WTC11 (cell line): ENCODE results near the gene PDK1. TPM values are rescaled to one million over a fixed set of nuclear protein-coding genes. Genes with fewer than 3 reads are reported as not detected.
A peak's percentile ranks its signal among the peaks of the same experiment; 100 is the strongest.
"Not testable (repeated sequence)": the region's sequence is repeated elsewhere in the genome, so short reads cannot be mapped to it uniquely, and the experiment has no call there.

ENCODE experiments used
- ATAC-seq: fragments of 200-7000 bp; cut with Tn5 transposase; 2 replicates; pipeline ENCODE4 v1.10.0; 2021; ENCODE audit warnings: mild to moderate bottlenecking, moderate library complexity
- CTCF ChIA-PET: fragments of 300-600 bp; sonication (Branson Sonifier 250); formaldehyde crosslinking; loops from one replicate; lab custom pipeline; 2021; ENCODE audit warnings: antibody characterized with exemption; lab: Charles Lee
- POLR2A ChIA-PET: fragments of 350-600 bp; sonication (Branson Sonifier 250); formaldehyde crosslinking; loops from one replicate; lab custom pipeline; 2021; ENCODE audit warnings: antibody characterized with exemption; lab: Charles Lee
- DNase-seq: peaks from one replicate; pipeline ENCODE4 v3.0.0; 2021; ENCODE audit warnings: low spot score
- H3K27ac Mint-ChIP-seq: 2 replicates; pipeline ENCODE4 v1.8.0; 2021; ENCODE audit warnings: mixed read lengths
- H3K27me3 Mint-ChIP-seq: 2 replicates; pipeline ENCODE4 v1.8.0; 2021; ENCODE audit warnings: low read depth, mild to moderate bottlenecking, moderate library complexity, mixed read lengths
- H3K36me3 Mint-ChIP-seq: 2 replicates; pipeline ENCODE4 v1.8.0; 2021; ENCODE audit warnings: mixed read lengths
- H3K4me1 Mint-ChIP-seq: 2 replicates; pipeline ENCODE4 v1.8.0; 2022; ENCODE audit warnings: mixed read lengths
- H3K4me3 Mint-ChIP-seq: 2 replicates; pipeline ENCODE4 v1.8.0; 2021; ENCODE audit warnings: mild to moderate bottlenecking, moderate library complexity, mixed read lengths
- H3K9me3 Mint-ChIP-seq: 2 replicates; pipeline ENCODE4 v1.8.0; 2021; ENCODE audit warnings: mixed read lengths
- CREM ChIP-seq: sonication (generic); formaldehyde crosslinking; IDR thresholded peaks from 2 replicates; pipeline ENCODE4 v1.8.1; 2022; ENCODE audit warnings: mild to moderate bottlenecking, missing genetic modification reagents, moderate library complexity
- E2F4 ChIP-seq: sonication (generic); formaldehyde crosslinking; IDR thresholded peaks from 2 replicates; pipeline ENCODE4 v1.8.1; 2022; ENCODE audit warnings: low read depth, mild to moderate bottlenecking, moderate library complexity, missing genetic modification reagents, borderline replicate concordance
- GRHL2 ChIP-seq: fragments of 250-450 bp; sonication (Bioruptor Pico); IDR thresholded peaks from 2 replicates; pipeline ENCODE4 v1.8.0; 2022; ENCODE audit warnings: mild to moderate bottlenecking, moderate library complexity; ENCODE audit not compliant: insufficient replicate concordance, severe bottlenecking
- MYBL2 ChIP-seq: sonication (generic); formaldehyde crosslinking; IDR thresholded peaks from 2 replicates; pipeline ENCODE4 v1.8.1; 2023; ENCODE audit warnings: mild to moderate bottlenecking, moderate library complexity, missing genetic modification reagents
- NFE2L1 ChIP-seq: sonication (generic); formaldehyde crosslinking; IDR thresholded peaks from 2 replicates; pipeline ENCODE4 v1.8.1; 2023; ENCODE audit warnings: missing genetic modification reagents
- NR1H2 ChIP-seq: sonication (generic); formaldehyde crosslinking; IDR thresholded peaks from 2 replicates; pipeline ENCODE4 v1.9.0; 2021; ENCODE audit warnings: mild to moderate bottlenecking, moderate library complexity, missing genetic modification reagents
- USF1 ChIP-seq: sonication (generic); formaldehyde crosslinking; IDR thresholded peaks from 2 replicates; pipeline ENCODE4 v1.8.0; 2022; ENCODE audit warnings: mild to moderate bottlenecking, missing genetic modification reagents
- USF2 ChIP-seq: sonication (generic); formaldehyde crosslinking; IDR thresholded peaks from 2 replicates; pipeline ENCODE4 v1.8.1; 2023; ENCODE audit warnings: mild to moderate bottlenecking, missing genetic modification reagents, moderate library complexity
- ZBTB43 ChIP-seq: sonication (generic); formaldehyde crosslinking; IDR thresholded peaks from 2 replicates; pipeline ENCODE4 v1.8.1; 2023; ENCODE audit warnings: mild to moderate bottlenecking, missing genetic modification reagents
- ZMAT4 ChIP-seq: fragments of 250-450 bp; sonication (Bioruptor Pico); IDR thresholded peaks from 2 replicates; pipeline ENCODE4 v1.9.0; 2021; ENCODE audit warnings: mild to moderate bottlenecking
- ZNF121 ChIP-seq: sonication (generic); formaldehyde crosslinking; IDR thresholded peaks from 2 replicates; pipeline ENCODE4 v1.8.0; 2023; ENCODE audit warnings: missing genetic modification reagents
- ZNF219 ChIP-seq: sonication (generic); formaldehyde crosslinking; IDR thresholded peaks from 2 replicates; pipeline ENCODE4 v1.8.0; 2023; ENCODE audit warnings: missing genetic modification reagents, mild to moderate bottlenecking, borderline replicate concordance
- ZNF416 ChIP-seq: fragments of 250-450 bp; sonication (Bioruptor Pico); IDR thresholded peaks from 2 replicates; pipeline ENCODE4 v1.9.0; 2021; ENCODE audit warnings: mild to moderate bottlenecking, inconsistent platforms
- ZNF423 ChIP-seq: fragments of 250-450 bp; sonication (Bioruptor Pico); IDR thresholded peaks from 2 replicates; pipeline ENCODE4 v2.1.2; 2022; ENCODE audit warnings: mild to moderate bottlenecking, moderate library complexity
- ZNF671 ChIP-seq: fragments of 250-450 bp; sonication (Bioruptor Pico); IDR thresholded peaks from 2 replicates; pipeline ENCODE4 v1.8.0; 2021; ENCODE audit warnings: mild to moderate bottlenecking
- total RNA-seq: library from RNA; stranded (reverse); gene quantifications from 3 replicates; pipeline ENCODE4 v1.2.3, GENCODE V29; 2021
- TF ChIP-seq, protein P1 (sequence below): fragments of 250-450 bp; sonication (Bioruptor Pico); IDR thresholded peaks from 2 replicates; pipeline ENCODE4 v1.9.0; 2021; ENCODE audit warnings: moderate library complexity, mild to moderate bottlenecking, inconsistent platforms, borderline replicate concordance
- TF ChIP-seq, protein P2 (sequence below): sonication (generic); formaldehyde crosslinking; IDR thresholded peaks from 2 replicates; pipeline ENCODE4 v1.8.1; 2023; ENCODE audit warnings: mild to moderate bottlenecking, missing genetic modification reagents, borderline replicate concordance
- TF ChIP-seq, protein P3 (sequence below): fragments of 250-450 bp; sonication (Bioruptor Pico); conservative IDR thresholded peaks from 2 replicates; pipeline ENCODE4 v1.9.0; 2021; ENCODE audit warnings: mild to moderate bottlenecking

Gene PDK1
- total RNA-seq, 1 experiment from 2014 or later, result 22.9 TPM

- DNase-seq, result no peak
- TF ChIP-seq, protein P1, sequence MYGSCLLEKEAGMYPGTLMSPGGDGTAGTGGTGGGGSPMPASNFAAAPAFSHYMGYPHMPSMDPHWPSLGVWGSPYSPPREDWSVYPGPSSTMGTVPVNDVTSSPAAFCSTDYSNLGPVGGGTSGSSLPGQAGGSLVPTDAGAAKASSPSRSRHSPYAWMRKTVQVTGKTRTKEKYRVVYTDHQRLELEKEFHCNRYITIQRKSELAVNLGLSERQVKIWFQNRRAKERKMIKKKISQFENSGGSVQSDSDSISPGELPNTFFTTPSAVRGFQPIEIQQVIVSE (CRISPR knock-in tag), result no peak
- no peak for TF ChIP-seq ZNF219
- no peak for TF ChIP-seq E2F4 (CRISPR knock-in tag)
- no peak for TF ChIP-seq USF2 (CRISPR knock-in tag)
- no peak for TF ChIP-seq CREM (CRISPR knock-in tag)
- no peak for TF ChIP-seq NR1H2
- no peak for TF ChIP-seq ZNF423 (CRISPR knock-in tag)
- TF ChIP-seq ZBTB43 (CRISPR knock-in tag), result no peak
- TF ChIP-seq, protein P2, sequence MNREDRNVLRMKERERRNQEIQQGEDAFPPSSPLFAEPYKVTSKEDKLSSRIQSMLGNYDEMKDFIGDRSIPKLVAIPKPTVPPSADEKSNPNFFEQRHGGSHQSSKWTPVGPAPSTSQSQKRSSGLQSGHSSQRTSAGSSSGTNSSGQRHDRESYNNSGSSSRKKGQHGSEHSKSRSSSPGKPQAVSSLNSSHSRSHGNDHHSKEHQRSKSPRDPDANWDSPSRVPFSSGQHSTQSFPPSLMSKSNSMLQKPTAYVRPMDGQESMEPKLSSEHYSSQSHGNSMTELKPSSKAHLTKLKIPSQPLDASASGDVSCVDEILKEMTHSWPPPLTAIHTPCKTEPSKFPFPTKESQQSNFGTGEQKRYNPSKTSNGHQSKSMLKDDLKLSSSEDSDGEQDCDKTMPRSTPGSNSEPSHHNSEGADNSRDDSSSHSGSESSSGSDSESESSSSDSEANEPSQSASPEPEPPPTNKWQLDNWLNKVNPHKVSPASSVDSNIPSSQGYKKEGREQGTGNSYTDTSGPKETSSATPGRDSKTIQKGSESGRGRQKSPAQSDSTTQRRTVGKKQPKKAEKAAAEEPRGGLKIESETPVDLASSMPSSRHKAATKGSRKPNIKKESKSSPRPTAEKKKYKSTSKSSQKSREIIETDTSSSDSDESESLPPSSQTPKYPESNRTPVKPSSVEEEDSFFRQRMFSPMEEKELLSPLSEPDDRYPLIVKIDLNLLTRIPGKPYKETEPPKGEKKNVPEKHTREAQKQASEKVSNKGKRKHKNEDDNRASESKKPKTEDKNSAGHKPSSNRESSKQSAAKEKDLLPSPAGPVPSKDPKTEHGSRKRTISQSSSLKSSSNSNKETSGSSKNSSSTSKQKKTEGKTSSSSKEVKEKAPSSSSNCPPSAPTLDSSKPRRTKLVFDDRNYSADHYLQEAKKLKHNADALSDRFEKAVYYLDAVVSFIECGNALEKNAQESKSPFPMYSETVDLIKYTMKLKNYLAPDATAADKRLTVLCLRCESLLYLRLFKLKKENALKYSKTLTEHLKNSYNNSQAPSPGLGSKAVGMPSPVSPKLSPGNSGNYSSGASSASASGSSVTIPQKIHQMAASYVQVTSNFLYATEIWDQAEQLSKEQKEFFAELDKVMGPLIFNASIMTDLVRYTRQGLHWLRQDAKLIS (CRISPR knock-in tag), result no peak
- H3K36me3 Mint-ChIP-seq, result peaks cover 57% of the 10 kb centered on the region
- ChIA-PET POLR2A (no interaction called here), CTCF (interaction anchor here (0.5 to 3.0 kb wide), 3 partner anchors 139 to 362 kb away, joined by 3 to 11 read pairs (median 3); no protein-coding TSS in a partner anchor)
- peak; percentile 68 for ATAC-seq
- H3K27ac Mint-ChIP-seq, result peak overlapping the region; percentile 94
- H3K27me3 Mint-ChIP-seq, result peaks cover 13% of the 10 kb centered on the region; the same call in 1 of the 2 replicates
- no peak overlapping the region for H3K4me3 Mint-ChIP-seq
- peaks cover 48% of the 10 kb centered on the region for H3K9me3 Mint-ChIP-seq
- peaks cover 36% of the 10 kb centered on the region for H3K4me1 Mint-ChIP-seq
Measured at GRCh38 chr2:172535119-172535518, 20.8 kb upstream of the PDK1 start.

DNA sequence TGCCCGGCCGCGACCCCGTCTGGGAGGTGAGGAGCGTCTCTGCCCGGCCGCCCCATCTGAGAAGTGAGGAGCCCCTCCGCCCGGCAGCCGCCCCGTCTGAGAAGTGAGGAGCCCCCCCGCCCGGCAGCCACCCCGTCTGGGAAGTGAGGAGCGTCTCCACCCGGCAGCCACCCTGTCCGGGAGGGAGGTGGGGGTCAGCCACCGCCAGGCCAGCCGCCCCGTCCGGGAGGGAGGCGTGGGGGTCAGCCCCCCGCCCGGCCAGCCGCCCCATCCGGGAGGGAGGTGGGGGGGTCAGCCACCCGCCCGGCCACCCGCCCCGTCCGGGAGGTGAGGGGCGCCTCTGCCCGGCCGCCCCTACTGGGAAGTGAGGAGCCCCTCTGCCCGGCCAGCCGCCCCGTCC is 18.0 kb upstream of the PDK1 start:
- Mint-ChIP-seq H3K9me3 (peaks cover 59% of the 10 kb centered on the region), H3K36me3 (peaks cover 69% of the 10 kb centered on the region), H3K4me1 (peaks cover 29% of the 10 kb centered on the region)

DNA sequence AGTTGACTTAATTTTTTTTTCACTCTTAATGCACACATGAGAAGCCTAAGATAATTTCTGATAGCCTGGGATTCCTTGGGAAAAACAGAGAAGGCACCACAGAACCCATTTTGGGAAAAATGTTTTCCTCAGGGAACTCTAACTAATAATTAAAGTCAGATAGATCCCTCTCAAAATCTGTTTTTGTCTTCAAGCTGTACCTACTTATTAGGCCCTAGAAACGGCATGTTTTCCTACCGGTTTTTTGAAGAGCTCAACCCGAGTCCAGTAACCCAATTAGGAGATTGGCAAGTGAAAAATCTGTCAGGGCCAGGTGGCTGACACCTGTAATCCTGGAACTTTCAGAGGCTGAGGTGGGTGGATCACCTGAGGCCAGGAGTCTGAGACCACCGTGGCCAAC is 16.1 kb upstream of the PDK1 start:
- Mint-ChIP-seq H3K27ac (no peak overlapping the region), H3K4me1 (peaks cover 11% of the 10 kb centered on the region)

More for the DNA sequence above, 18.0 kb upstream of the PDK1 start:
- peaks cover 19% of the 10 kb centered on the region; the same call in 1 of the 2 replicates for H3K27me3 Mint-ChIP-seq
- H3K4me3 Mint-ChIP-seq, ATAC-seq, POLR2A ChIA-PET, CTCF ChIA-PET, H3K27ac Mint-ChIP-seq, DNase-seq: not testable (repeated sequence)

DNA sequence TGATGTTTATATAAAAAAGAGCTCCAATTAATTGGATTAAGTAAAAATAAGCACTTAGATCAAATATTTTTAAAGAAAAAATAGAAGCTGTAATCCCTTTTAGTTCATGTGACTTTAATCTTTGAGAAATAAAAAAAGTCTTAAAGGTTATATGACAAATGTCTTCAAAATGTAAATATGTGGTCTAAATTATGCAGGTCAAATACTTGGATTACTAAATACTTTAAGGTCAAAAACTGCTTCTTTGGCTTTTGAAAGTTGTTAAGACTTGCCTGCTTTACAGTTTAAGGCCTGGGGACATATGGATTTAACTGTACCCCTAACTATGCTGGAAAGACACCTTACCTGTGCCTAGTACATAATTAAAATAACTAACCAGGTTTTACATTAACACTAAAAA is 15.5 kb upstream of the PDK1 start:
- POLR2A ChIA-PET, result no interaction called here
- TF ChIP-seq ZNF671 (CRISPR knock-in tag) (no peak), ZNF416 (no peak), NFE2L1 (CRISPR knock-in tag) (no peak), MYBL2 (CRISPR knock-in tag) (no peak), USF1 (no peak), ZNF121 (CRISPR knock-in tag) (no peak), GRHL2 (CRISPR knock-in tag) (no peak), ZMAT4 (CRISPR knock-in tag) (no peak)
- TF ChIP-seq, protein P3, sequence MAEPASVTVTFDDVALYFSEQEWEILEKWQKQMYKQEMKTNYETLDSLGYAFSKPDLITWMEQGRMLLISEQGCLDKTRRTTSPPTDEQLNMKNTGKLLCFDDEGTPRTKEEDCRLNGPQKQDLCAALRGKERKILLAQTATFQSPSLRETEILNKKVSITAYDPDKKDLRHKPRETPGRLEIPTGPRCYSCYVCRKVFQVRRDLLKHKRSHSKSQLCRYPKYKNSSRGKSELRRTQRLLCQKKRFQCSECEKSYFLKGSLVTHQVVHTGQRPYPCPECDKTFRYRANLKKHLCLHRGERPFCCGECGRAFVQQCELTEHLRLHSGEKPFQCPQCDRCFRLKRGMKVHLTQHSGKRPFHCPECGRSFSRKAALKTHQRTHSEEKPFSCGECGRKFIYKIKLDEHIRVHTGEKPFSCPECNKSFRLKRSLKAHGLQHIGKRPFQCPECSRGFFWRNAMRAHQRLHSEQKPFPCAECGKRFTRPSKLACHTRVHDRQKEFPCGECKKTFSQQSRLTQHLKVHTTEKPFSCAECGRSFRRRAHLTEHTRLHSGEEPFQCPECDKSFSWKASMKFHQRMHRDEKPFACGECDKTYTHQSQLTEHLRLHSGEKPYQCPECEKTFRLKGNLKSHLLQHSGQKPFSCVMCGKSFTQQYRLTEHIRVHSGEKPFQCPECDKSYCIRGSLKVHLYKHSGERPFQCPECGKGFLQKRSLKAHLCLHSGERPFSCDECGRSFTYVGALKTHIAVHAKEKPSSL, result no peak

More for the DNA sequence above, 16.1 kb upstream of the PDK1 start:
- ChIA-PET CTCF (no interaction called here), POLR2A (no interaction called here)
- peaks cover 71% of the 10 kb centered on the region for H3K9me3 Mint-ChIP-seq
- TF ChIP-seq ZNF121 (CRISPR knock-in tag), result no peak
- ATAC-seq (no peak), DNase-seq (no peak)
- H3K4me3 Mint-ChIP-seq, result no peak overlapping the region
- H3K27me3 Mint-ChIP-seq, result peaks cover 29% of the 10 kb centered on the region
- H3K36me3 Mint-ChIP-seq, result peaks cover 85% of the 10 kb centered on the region

More for the DNA sequence above, 15.5 kb upstream of the PDK1 start:
- Mint-ChIP-seq H3K4me3 (no peak overlapping the region), H3K4me1 (peaks cover 5% of the 10 kb centered on the region), H3K27me3 (peaks cover 29% of the 10 kb centered on the region), H3K27ac (no peak overlapping the region), H3K36me3 (peaks cover 85% of the 10 kb centered on the region), H3K9me3 (peaks cover 69% of the 10 kb centered on the region)
- ATAC-seq (no peak), DNase-seq (no peak)
- CTCF ChIA-PET, result no interaction called here
